SW 1271 (cell line): ENCODE measurements around the gene ABCA1.
A peak's percentile ranks its signal among the peaks of the same experiment; 100 is the strongest.
"Not testable (repeated sequence)": the region's sequence is repeated elsewhere in the genome, so short reads cannot be mapped to it uniquely, and the experiment has no call there.

Experiments used
- DNase-seq, 2 experiments: peaks; one replicate each; lab custom pipeline; 2025; lab: John Stamatoyannopoulos, UW

The ABCA1 gene, protein sequence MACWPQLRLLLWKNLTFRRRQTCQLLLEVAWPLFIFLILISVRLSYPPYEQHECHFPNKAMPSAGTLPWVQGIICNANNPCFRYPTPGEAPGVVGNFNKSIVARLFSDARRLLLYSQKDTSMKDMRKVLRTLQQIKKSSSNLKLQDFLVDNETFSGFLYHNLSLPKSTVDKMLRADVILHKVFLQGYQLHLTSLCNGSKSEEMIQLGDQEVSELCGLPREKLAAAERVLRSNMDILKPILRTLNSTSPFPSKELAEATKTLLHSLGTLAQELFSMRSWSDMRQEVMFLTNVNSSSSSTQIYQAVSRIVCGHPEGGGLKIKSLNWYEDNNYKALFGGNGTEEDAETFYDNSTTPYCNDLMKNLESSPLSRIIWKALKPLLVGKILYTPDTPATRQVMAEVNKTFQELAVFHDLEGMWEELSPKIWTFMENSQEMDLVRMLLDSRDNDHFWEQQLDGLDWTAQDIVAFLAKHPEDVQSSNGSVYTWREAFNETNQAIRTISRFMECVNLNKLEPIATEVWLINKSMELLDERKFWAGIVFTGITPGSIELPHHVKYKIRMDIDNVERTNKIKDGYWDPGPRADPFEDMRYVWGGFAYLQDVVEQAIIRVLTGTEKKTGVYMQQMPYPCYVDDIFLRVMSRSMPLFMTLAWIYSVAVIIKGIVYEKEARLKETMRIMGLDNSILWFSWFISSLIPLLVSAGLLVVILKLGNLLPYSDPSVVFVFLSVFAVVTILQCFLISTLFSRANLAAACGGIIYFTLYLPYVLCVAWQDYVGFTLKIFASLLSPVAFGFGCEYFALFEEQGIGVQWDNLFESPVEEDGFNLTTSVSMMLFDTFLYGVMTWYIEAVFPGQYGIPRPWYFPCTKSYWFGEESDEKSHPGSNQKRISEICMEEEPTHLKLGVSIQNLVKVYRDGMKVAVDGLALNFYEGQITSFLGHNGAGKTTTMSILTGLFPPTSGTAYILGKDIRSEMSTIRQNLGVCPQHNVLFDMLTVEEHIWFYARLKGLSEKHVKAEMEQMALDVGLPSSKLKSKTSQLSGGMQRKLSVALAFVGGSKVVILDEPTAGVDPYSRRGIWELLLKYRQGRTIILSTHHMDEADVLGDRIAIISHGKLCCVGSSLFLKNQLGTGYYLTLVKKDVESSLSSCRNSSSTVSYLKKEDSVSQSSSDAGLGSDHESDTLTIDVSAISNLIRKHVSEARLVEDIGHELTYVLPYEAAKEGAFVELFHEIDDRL (N-terminal part only)

DNA sequence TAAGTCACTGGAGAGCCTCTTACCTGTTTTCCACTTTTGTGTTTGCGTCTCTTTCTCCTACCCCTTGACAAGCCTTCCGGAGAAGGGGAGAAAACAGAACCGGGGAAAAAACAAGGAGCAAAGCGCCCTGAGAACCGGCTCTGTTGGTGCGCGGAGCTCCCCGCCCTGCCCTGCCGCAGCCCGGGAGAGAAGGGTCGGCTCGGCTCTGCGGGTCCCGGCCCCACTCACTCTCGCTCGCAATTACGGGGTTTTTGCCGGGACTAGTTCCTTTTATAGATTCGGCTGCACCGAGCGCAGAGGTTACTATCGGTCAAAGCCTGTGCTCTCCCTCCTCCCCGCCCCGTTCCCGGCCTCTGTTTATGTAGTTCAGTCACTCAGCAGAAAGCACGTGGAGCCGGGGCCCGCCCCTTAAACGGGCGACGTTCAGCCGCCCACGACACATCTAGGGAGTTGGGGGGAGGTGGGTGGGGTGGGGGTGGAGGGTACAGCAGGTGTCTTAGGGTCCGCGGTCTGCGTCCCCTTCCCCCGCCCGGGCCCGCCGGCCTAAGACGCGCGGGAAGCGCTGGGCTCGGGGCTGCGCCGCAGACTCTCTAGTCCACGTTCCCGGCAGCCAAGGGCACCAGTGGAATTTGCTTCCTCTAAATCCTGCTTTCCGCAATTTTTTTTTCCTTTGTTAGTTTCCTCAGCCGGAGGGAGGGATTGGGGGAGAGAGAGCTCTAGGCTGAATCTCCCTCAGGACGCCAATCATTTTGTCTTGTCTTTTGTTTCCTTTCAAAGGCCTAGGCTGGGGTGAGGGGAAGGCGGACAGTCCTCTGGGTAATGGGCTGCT lies at the start of gene ABCA1:
Gene ABCA1 (minus strand): TSS at position 244 of the 829 bp plus-strand sequence. CDS start 24,476 bp downstream, outside the sequence.
- DNase-seq = peak in 1 of 2 experiments; percentile 31

GRCh38 chr9:104977580-104977979 lies 49.6 kb upstream of the ABCA1 start:
- DNase-seq = no peak

DNA sequence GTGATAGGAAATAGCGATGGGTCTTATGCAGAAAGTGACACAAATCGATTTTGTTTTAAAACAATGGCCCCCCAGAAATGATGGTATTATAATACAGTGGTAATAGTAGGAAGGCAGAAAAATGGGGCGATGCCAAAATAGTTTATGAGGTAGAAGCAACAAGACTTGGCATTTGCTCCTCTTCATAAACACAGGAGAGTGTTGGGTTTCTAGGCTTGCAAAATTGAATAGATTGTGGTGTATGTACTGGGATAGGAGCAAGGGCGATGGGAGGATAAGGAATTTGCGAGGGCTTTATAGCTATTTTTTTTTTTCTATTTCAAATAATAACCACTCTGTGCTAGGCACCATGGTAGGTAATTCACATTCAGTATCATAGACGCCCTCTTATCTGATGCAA lies 49.2 kb upstream of the ABCA1 start:
- DNase-seq = no peak

DNA sequence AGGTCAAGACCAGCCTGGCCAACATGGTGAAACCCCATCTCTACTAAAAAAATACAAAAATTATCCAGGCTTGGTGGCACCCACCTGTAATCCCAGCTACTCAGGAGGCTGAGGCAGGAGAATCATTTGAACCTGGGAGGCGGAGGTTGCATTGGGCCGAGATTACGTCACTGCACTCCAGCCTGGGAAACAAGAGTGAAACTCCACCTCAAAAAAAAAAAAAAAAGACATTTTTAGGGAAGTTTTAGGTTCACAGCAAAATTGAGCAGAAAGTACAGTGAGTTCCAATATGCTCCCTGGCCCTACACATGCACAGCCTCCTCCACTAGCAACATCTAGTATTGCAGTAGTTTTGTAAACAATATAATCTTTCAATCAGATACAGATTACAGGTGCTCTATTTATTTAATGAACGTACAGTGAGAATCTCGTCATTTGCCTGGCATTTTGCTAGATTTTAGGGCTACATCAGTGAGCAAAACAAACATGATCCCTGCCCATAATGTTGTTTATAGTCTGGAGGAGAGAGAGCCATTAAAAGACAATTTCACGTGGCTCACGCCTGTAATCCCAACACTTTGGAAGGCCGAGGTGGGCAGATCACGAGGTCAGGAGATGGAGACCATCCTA lies 48.1 kb upstream of the ABCA1 start:
- DNase-seq = not testable (repeated sequence)

DNA sequence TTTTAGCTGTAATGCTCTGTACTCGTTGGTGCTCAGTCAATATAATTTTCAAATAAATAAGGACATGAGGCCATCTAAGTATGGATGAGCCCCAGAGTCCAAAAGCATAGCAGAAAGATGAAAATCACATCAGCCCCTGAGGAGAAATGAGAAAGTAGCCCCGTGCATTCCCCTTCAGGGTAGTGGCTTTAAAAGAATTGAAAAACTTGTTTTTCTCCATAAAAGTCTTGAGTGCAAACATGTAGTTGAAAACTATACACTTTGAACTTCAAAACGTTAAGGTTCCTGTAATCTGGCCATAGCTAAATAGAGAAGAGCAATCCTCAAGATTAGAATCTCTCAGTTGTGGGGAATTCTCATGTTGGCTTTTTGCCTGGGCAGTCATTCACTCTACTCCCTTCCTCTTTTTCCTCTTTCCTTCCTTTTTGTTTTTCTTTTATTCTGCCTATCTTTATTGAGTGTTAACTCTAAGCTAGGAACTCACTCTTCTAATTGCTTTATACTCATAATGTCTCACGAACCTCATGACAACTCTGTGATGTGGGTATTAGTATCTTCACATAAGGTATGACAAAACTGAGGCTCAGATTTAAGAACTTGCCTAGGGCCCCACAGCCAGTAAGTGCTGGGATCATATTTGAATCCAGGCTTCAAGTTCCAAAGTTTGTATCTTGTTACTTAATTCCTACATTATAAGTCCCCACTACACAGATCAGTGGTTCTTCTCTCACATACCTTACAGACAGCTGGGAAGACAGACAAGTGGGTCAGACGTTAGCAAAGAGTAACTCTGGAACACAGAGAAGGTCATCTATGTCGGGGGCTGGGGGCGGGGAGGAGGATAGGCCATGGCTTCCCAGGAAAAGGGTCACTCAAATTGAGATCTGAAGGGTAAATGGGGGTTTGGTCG lies 46.4 kb upstream of the ABCA1 start:
- DNase-seq = no peak

GRCh38 chr9:104972242-104972866 lies 44.4 kb upstream of the ABCA1 start:
- no peak for DNase-seq

GRCh38 chr9:104971511-104971910 lies 43.6 kb upstream of the ABCA1 start:
- DNase-seq = no peak

GRCh38 chr9:104970271-104970987 lies 42.5 kb upstream of the ABCA1 start:
- DNase-seq = no peak

- no peak for DNase-seq
These were observed 41.2 kb upstream of the ABCA1 start for GRCh38 chr9:104969116-104969515.

GRCh38 chr9:104968025-104968982 lies 40.3 kb upstream of the ABCA1 start:
- peak; percentile 77 to 89 for DNase-seq

DNA sequence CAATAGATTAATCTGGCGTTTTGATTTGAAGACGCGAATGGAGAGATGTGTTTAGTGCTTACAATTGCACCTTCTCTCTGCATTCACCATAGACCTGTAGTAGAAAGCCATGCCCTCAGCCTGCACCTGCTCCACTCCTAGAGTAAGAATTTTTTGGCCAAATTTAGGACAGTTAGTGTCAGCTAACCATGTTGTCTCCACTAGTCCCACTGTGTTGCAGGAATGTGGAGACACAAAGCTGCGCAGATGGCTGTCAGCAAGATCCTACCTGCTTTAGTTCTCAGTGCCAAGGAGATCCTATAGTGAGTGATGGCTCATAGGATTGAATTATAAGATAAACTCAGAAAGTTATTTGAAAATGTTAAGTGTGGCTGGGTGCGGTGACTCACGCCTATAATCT lies 35.1 kb upstream of the ABCA1 start:
- DNase-seq = no peak

DNA sequence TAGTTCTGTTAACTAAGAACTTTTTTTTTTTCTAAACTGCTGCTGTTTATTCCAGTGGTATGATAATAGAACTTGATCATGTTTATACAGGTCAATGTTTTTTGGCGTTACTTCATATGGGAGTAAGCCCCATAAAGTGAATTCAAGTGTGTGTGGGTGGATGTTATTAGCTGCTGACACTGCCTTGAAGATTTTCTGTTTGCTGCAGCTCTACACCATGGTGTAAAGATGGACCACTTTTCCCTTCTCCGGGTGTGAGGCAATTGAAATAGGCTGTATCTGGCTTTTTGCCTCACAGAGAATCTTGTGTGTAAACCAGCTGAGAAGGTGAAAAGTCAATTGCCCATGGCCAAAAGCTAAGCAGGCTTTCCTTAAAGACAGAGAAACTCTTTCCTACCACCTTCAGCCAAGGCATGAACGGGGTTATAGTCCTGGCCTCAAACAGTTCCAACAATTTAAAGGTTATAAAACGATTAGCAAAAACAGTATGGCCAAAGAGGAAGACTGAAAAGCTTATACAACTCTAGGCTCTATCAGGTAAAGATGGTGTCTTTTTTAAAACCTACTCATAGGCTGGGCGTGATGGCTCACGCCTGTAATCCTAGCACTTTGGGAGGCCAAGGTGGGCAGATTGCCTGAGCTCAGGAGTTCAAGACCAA lies 33.9 kb upstream of the ABCA1 start:
- no peak for DNase-seq

DNA sequence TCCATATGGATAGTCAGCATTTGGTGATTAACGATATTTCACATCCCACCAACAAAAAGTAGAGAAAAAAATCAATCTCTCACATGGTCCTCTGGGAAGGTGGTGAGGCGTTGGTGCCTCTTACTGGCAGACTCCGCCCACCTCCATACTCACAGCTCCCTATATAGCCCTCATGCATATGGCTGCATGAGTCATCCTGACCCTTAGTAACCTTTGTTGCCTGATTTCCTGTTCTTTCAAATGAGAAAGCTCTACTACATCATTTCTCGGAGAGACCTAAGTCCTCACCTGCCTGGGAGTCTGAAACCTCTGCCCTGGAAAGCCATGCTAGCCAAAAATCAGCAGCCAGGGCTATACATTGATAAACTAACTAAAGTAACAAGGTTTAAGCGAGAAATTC lies 33.3 kb upstream of the ABCA1 start:
- DNase-seq = peak in 1 of 2 experiments; percentile 56

DNA sequence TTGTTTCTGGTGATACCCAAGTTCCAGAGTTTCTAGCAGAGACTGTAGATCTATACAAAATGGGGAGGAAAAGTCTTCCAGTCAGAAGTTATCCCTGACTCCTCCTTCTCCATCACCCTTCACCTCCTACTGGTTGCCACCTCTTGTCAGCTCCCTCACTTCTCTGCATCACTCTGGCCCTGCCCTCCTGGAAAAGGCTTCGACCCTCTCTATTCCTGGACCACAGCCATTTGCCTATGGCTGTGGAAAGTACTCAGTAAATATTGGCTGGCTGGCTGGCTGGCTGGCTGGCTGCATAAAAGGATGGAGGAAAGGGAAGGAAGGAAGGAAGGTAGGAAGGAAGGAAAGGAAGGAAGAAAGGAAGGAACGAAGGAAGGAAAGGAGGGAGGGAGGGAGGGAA lies 32.7 kb upstream of the ABCA1 start:
- no peak for DNase-seq

GRCh38 chr9:104958751-104959150 lies 30.8 kb upstream of the ABCA1 start:
- no peak for DNase-seq

DNA sequence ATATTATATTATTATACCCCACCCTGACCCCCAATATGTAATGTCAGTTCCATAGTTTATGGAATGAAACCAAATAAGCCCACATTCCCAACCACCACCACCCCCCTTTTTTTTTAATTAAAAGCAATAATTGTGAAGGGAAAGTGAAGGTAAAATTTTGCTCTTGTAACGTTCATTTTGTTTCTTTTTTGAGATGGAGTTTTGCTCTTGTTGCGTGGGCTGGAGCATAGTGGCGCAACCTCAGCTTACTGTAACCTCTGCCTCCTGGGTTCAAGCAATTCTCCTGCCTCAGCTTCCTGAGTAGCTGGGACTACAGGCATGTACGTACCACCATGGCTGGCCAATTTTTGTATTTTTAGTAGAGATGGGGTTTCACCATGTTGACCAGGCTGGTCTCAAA lies 30.1 kb upstream of the ABCA1 start:
- not testable (repeated sequence) for DNase-seq

DNA sequence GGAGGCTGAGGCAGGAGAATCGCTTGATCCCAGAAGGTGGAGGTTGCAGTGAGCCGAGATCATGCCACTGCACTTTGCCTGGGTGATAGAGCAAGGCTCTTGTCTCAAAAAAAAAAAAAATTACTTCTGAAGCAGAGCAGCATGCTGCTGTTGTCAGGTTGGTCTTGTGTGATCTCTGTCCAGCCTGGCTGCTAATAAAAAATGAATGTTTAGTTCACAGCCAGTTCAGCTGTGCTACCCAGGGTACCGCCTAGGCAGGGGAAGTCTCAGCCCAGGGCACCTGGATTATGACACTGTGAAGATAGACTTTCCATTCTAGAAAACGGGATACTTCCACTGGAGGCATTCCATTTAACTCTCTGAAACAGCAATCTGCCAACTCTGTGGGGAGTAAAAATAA lies 23.5 kb upstream of the ABCA1 start:
- no peak for DNase-seq
